Right lobe of liver (tissue), 4 donors: Measurements from ENCODE around the gene ABCC1.

Source experiments
- POLR2A ChIP-seq: fragments of 450-650 bp; IDR thresholded peaks from one replicate; pipeline ENCODE4 v1.6.1; 2017; ENCODE audit warnings: antibody characterized with exemption, mild to moderate bottlenecking
- TF ChIP-seq, protein P1 (sequence below), 4 donors: fragments of 200-600 bp in 3 of 4; fragments of 450-650 bp in 1 of 4; IDR thresholded peaks; one replicate each; pipeline versions ENCODE4 v1.5.1 to v1.8.0; 2016 to 2022; ENCODE audit warnings: antibody characterized with exemption in 4 of 4, mild to moderate bottlenecking in 2 of 4
- donor health status: DM: no; HTN: no; CAD: no.
- donor health status: DM: no; HTN: no; CAD: no.
- donor health status: DM: no; HTN: yes; CAD: no.

DNA sequence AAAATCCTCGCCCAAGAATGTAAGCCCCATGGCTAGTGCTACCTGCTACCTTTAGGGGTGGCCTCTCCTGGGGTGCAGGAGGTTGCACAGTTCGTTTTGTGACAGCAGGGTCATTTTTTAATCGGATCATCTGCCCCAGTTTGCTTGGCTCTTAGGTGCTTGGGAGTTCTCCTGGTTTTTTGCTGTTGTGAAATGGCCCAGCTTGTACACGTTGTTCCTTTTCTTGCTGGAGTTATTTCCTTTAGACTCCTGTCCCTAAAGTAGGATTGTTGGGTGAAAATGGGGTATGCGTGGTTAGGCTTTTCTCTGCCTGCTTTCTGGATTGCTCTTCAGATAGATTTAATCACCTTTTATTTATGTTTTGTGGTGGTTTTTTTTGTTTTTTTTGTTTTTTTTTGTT is 25.8 kb downstream of the ABCC1 start:
- TF ChIP-seq, protein P1, sequence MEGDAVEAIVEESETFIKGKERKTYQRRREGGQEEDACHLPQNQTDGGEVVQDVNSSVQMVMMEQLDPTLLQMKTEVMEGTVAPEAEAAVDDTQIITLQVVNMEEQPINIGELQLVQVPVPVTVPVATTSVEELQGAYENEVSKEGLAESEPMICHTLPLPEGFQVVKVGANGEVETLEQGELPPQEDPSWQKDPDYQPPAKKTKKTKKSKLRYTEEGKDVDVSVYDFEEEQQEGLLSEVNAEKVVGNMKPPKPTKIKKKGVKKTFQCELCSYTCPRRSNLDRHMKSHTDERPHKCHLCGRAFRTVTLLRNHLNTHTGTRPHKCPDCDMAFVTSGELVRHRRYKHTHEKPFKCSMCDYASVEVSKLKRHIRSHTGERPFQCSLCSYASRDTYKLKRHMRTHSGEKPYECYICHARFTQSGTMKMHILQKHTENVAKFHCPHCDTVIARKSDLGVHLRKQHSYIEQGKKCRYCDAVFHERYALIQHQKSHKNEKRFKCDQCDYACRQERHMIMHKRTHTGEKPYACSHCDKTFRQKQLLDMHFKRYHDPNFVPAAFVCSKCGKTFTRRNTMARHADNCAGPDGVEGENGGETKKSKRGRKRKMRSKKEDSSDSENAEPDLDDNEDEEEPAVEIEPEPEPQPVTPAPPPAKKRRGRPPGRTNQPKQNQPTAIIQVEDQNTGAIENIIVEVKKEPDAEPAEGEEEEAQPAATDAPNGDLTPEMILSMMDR (IDR thresholded peaks at IDR 0.05): no peak
- no peak for TF ChIP-seq POLR2A
